Neural progenitor cell (in vitro differentiated cells): ENCODE results near the gene PLA2G3.

Source experiments
- EZH2 ChIP-seq: fragments of 200-600 bp; sonication (generic); IDR thresholded peaks from 2 replicates; pipeline ENCODE4 v1.6.1; 2017; ENCODE audit warnings: antibody characterized with exemption, mild to moderate bottlenecking, moderate library complexity
- EZH2phosphoT487 ChIP-seq: fragments of 200-600 bp; sonication (generic); IDR thresholded peaks from 2 replicates; pipeline ENCODE4 v1.6.1; 2017; ENCODE audit warnings: antibody characterized with exemption
- TF ChIP-seq, protein P1 (sequence below): fragments of 200-600 bp; sonication (generic); IDR thresholded peaks from 2 replicates; pipeline ENCODE4 v1.5.1; 2017; ENCODE audit warnings: antibody characterized with exemption, mild to moderate bottlenecking

DNA sequence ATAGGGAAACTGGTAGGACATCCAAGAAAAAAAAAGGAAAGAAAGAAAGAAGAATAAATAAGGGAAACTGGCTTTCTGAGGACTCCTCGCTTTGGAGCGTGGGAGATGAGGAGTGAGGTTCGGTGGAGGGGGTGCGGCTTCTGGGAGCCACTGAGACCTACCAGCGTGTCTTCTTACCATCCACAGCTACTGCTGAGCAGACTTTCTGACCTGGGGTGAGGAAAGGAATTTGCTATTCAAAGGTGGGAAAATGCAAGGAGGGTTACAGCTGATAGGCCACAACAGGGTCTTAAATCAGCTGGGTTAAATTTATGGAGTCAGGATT is 32.5 kb downstream of the PLA2G3 start:
- TF ChIP-seq, protein P1, sequence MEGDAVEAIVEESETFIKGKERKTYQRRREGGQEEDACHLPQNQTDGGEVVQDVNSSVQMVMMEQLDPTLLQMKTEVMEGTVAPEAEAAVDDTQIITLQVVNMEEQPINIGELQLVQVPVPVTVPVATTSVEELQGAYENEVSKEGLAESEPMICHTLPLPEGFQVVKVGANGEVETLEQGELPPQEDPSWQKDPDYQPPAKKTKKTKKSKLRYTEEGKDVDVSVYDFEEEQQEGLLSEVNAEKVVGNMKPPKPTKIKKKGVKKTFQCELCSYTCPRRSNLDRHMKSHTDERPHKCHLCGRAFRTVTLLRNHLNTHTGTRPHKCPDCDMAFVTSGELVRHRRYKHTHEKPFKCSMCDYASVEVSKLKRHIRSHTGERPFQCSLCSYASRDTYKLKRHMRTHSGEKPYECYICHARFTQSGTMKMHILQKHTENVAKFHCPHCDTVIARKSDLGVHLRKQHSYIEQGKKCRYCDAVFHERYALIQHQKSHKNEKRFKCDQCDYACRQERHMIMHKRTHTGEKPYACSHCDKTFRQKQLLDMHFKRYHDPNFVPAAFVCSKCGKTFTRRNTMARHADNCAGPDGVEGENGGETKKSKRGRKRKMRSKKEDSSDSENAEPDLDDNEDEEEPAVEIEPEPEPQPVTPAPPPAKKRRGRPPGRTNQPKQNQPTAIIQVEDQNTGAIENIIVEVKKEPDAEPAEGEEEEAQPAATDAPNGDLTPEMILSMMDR: no peak
- no peak for TF ChIP-seq EZH2
- no peak for TF ChIP-seq EZH2phosphoT487
